Measurements from ENCODE around the gene BLOC1S4. TPM values are rescaled to one million over a fixed set of nuclear protein-coding genes. Genes with fewer than 3 reads are reported as not detected.
"Not testable (repeated sequence)": the region's sequence is repeated elsewhere in the genome, so short reads cannot be mapped to it uniquely, and the experiment has no call there.

BLOC1S4 gene
- total RNA-seq, 3 donors from 2014 or later = 18.9 to 23.6 (median 19.8) TPM

GRCh38 chr4:6673191-6673659, 42.7 kb upstream of the BLOC1S4 start:
- Histone ChIP-seq H3K4me1 (peaks cover 7 to 24% of the 10 kb centered on the region in 2 donors), H3K27ac (peak overlapping the region; percentile 82 to 84), H3K4me3 (peak overlapping the region; percentile 58 to 96 (median 81))
- H3K36me3 ChIP-seq; H3K27me3 ChIP-seq; DNase-seq (ENCODE audit: low spot score in 2 of 2); intact Hi-C loops (cut with DNase I; ENCODE audit: low total_unique reads); H3K9me3 ChIP-seq: not testable (repeated sequence)
- TF ChIP-seq POLR2AphosphoS5 (IDR thresholded peaks at IDR 0.05) = peak in 1 of 3 donors; percentile 6

- Histone ChIP-seq H3K4me3 (peak overlapping the region; percentile 58 to 96 (median 81)), H3K9me3 (no peaks in the 10 kb centered on the region), H3K36me3 (no peaks in the 10 kb centered on the region), H3K27me3 (no peaks in the 10 kb centered on the region), H3K4me1 (peaks cover 7 to 24% of the 10 kb centered on the region in 2 donors), H3K27ac (peak overlapping the region; percentile 82 to 84)
- intact Hi-C loops (cut with DNase I; ENCODE audit: low total_unique reads) = no loop called here
- peak; percentile 93 to 95 for DNase-seq (ENCODE audit: low spot score in 2 of 2)
- TF ChIP-seq CTCF (IDR thresholded peaks at IDR 0.05) = no peak
- TF ChIP-seq POLR2A (IDR thresholded peaks at IDR 0.05) = no peak
- peak; percentile 41 to 73 (median 41) for TF ChIP-seq POLR2AphosphoS5 (IDR thresholded peaks at IDR 0.05)
Observed at GRCh38 chr4:6673660-6674499, 42.1 kb upstream of the BLOC1S4 start.

- peaks cover 7 to 24% of the 10 kb centered on the region in 2 donors for H3K4me1 ChIP-seq
- H3K27ac ChIP-seq = peak overlapping the region; percentile 82 to 84
- TF ChIP-seq POLR2A (IDR thresholded peaks at IDR 0.05) = no peak
- TF ChIP-seq POLR2AphosphoS5 (IDR thresholded peaks at IDR 0.05) = peak in 1 of 3 donors; percentile 18
- TF ChIP-seq CTCF (IDR thresholded peaks at IDR 0.05) = peak in 1 of 3 donors; percentile 58
- peak overlapping the region; percentile 58 to 96 (median 81) for H3K4me3 ChIP-seq
- H3K36me3 ChIP-seq = no peaks in the 10 kb centered on the region
- no peak for DNase-seq (ENCODE audit: low spot score in 2 of 2)
- H3K27me3 ChIP-seq = no peaks in the 10 kb centered on the region
- no peaks in the 10 kb centered on the region for H3K9me3 ChIP-seq
- intact Hi-C loops (cut with DNase I; ENCODE audit: low total_unique reads) = loop anchor here (1.0 kb wide), 1 partner anchor 31 kb away; no protein-coding TSS in a partner anchor
Observed at GRCh38 chr4:6674500-6675149, 41.3 kb upstream of the BLOC1S4 start.

GRCh38 chr4:6676722-6677558, 39.0 kb upstream of the BLOC1S4 start:
- Histone ChIP-seq H3K4me3 (peak overlapping the region in 1 of 3 donors; percentile 3), H3K27me3 (no peaks in the 10 kb centered on the region), H3K36me3 (no peaks in the 10 kb centered on the region), H3K4me1 (peaks cover 7 to 24% of the 10 kb centered on the region in 2 donors), H3K27ac (no peak overlapping the region), H3K9me3 (no peaks in the 10 kb centered on the region)
- DNase-seq (ENCODE audit: low spot score in 2 of 2) = no peak
- intact Hi-C loops (cut with DNase I; ENCODE audit: low total_unique reads) = no loop called here
- TF ChIP-seq POLR2AphosphoS5 (IDR thresholded peaks at IDR 0.05) (no peak), POLR2A (IDR thresholded peaks at IDR 0.05) (no peak), CTCF (IDR thresholded peaks at IDR 0.05) (no peak)

- no peak for DNase-seq (ENCODE audit: low spot score in 2 of 2)
- no peak for TF ChIP-seq POLR2AphosphoS5 (IDR thresholded peaks at IDR 0.05)
- TF ChIP-seq POLR2A (IDR thresholded peaks at IDR 0.05) = no peak
- TF ChIP-seq CTCF (IDR thresholded peaks at IDR 0.05) = no peak
- Histone ChIP-seq H3K9me3 (no peaks in the 10 kb centered on the region), H3K27ac (no peak overlapping the region), H3K4me3 (no peak overlapping the region), H3K36me3 (no peaks in the 10 kb centered on the region), H3K4me1 (peaks cover 3 to 16% of the 10 kb centered on the region in 2 donors), H3K27me3 (no peaks in the 10 kb centered on the region)
- intact Hi-C loops (cut with DNase I; ENCODE audit: low total_unique reads) = no loop called here
Observed at GRCh38 chr4:6680372-6681034, 35.5 kb upstream of the BLOC1S4 start.
